ENCODE measurements around the gene TACC2.

DNA sequence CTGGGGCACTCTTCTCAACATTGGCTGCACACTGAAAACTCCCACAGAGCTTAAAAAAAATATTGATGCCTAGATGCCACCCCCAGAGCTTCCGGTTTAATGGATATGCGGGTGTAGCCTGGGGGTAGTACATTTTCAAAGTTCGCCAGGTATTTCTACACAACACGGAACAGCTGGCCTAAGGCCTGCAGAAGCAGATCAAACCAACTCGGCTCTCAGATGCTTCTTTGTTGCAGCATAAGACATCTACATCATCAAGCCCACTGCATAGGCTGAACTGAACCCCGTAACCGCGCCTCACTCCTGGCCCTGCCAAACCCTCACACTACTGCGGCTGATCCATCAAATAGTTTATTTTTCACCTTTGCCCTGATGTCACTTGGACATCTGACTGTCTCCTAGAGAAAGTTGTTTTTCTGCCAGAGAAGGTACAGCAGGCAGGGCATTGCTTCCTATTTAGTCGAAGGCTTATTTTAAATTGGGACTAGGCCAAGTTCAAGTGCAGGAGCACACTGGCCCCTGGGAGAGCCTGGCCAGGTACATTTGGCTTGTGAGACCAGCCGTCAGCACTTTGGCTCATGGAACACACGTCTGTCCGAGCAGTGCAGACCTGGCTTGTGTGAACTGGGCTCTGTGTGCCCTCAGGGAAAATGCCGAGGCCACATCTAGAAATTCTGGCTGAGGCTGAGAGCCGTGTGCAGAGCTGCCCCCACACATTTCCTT is 113.3 kb downstream of the TACC2 start:
- TF ChIP-seq, protein P1, sequence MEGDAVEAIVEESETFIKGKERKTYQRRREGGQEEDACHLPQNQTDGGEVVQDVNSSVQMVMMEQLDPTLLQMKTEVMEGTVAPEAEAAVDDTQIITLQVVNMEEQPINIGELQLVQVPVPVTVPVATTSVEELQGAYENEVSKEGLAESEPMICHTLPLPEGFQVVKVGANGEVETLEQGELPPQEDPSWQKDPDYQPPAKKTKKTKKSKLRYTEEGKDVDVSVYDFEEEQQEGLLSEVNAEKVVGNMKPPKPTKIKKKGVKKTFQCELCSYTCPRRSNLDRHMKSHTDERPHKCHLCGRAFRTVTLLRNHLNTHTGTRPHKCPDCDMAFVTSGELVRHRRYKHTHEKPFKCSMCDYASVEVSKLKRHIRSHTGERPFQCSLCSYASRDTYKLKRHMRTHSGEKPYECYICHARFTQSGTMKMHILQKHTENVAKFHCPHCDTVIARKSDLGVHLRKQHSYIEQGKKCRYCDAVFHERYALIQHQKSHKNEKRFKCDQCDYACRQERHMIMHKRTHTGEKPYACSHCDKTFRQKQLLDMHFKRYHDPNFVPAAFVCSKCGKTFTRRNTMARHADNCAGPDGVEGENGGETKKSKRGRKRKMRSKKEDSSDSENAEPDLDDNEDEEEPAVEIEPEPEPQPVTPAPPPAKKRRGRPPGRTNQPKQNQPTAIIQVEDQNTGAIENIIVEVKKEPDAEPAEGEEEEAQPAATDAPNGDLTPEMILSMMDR (IDR thresholded peaks at IDR 0.05) = no peak
- TF ChIP-seq POLR2AphosphoS5 (IDR thresholded peaks at IDR 0.05) (no peak), EP300 (IDR thresholded peaks at IDR 0.05) (no peak), POLR2A (IDR thresholded peaks at IDR 0.05) (no peak)

Measured in suprapubic skin (tissue), 4 donors.